Tibial artery (tissue), 4 donors: ENCODE results near the gene MGLL.

Source experiments
- DNase-seq, 2 donors: peaks; one replicate each; pipeline ENCODE4 v3.0.0-alpha.2; 2019
- H3K27ac ChIP-seq, 2 donors: fragments of 200-600 bp; sonication (generic) in 1 of 2; 1 replicate in 1 of 2; 2 replicates in 1 of 2; pipeline ENCODE4 v1.5.1; 2018 to 2019; ENCODE audit warnings: mild to moderate bottlenecking in 1 of 2
- H3K27me3 ChIP-seq, 2 donors: fragments of 200-600 bp; sonication (generic) in 1 of 2; one replicate each; pipeline versions ENCODE4 v1.5.1 to v1.6.0; 2016 to 2019
- H3K36me3 ChIP-seq, 3 donors: fragments of 200-600 bp; sonication (generic) in 2 of 3; one replicate each; pipeline ENCODE4 v1.5.1; 2016 to 2019; ENCODE audit warnings: mild to moderate bottlenecking in 2 of 3
- H3K4me1 ChIP-seq, 4 donors: fragments of 200-600 bp; sonication (generic) in 2 of 4; 1 replicate in 3 of 4; 2 replicates in 1 of 4; pipeline ENCODE4 v1.5.1; 2016 to 2019
- H3K4me3 ChIP-seq, 2 donors: fragments of 200-600 bp; sonication (generic) in 1 of 2; 1 replicate in 1 of 2; 2 replicates in 1 of 2; pipeline ENCODE4 v1.5.1; 2018 to 2019; ENCODE audit warnings: mild to moderate bottlenecking in 2 of 2
- H3K9me3 ChIP-seq, 3 donors: fragments of 200-600 bp; sonication (generic) in 1 of 3; one replicate each; pipeline ENCODE4 v1.5.1; 2016 to 2019
- intact Hi-C: fragments of 100-400 bp; cut with DNase I; formaldehyde crosslinking; loops from one replicate; pipeline ENCODE4 v1.15.0; 2023; ENCODE audit warnings: low total_unique reads
- TF ChIP-seq, protein P1 (sequence below), 2 experiments: fragments of 200-600 bp in 1 of 2; fragments of 450-650 bp in 1 of 2; IDR thresholded peaks; one replicate each; pipeline ENCODE4 v1.5.1; 2017 to 2019; ENCODE audit warnings: antibody characterized with exemption in 2 of 2, mild to moderate bottlenecking in 1 of 2, moderate library complexity in 1 of 2

The MGLL gene

DNA sequence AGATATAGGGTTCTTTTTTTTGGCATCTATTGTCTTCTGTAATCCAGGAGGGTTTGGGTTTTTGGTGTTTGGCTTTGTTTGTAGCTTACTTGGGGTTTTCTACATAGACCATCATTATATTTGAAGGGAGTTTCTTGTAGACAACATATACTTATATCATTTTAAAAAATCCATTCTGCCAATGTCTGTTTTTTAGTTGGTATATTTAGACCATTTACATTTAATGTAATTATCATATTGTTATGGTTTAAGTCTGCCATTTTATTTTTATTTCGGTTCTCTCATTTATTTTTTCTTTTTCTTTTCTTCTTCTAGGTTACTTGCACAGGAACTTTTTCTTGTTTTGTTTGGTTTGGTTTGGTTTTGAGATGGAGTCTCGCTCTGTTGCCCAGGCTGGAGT is 5.5 kb upstream of the MGLL start:
- TF ChIP-seq, protein P1, sequence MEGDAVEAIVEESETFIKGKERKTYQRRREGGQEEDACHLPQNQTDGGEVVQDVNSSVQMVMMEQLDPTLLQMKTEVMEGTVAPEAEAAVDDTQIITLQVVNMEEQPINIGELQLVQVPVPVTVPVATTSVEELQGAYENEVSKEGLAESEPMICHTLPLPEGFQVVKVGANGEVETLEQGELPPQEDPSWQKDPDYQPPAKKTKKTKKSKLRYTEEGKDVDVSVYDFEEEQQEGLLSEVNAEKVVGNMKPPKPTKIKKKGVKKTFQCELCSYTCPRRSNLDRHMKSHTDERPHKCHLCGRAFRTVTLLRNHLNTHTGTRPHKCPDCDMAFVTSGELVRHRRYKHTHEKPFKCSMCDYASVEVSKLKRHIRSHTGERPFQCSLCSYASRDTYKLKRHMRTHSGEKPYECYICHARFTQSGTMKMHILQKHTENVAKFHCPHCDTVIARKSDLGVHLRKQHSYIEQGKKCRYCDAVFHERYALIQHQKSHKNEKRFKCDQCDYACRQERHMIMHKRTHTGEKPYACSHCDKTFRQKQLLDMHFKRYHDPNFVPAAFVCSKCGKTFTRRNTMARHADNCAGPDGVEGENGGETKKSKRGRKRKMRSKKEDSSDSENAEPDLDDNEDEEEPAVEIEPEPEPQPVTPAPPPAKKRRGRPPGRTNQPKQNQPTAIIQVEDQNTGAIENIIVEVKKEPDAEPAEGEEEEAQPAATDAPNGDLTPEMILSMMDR (IDR thresholded peaks at IDR 0.05) = no peak
- intact Hi-C loops = no loop called here
- peaks cover 0 to 18% (median 7%) of the 10 kb centered on the region in 3 donors for H3K9me3 ChIP-seq
- no peak overlapping the region for H3K27ac ChIP-seq
- no peaks in the 10 kb centered on the region for H3K27me3 ChIP-seq
- H3K36me3 ChIP-seq = no peaks in the 10 kb centered on the region
- H3K4me3 ChIP-seq = no peak overlapping the region
- peaks cover 0 to 5% (median 2%) of the 10 kb centered on the region in 4 donors for H3K4me1 ChIP-seq
- DNase-seq = no peak

DNA sequence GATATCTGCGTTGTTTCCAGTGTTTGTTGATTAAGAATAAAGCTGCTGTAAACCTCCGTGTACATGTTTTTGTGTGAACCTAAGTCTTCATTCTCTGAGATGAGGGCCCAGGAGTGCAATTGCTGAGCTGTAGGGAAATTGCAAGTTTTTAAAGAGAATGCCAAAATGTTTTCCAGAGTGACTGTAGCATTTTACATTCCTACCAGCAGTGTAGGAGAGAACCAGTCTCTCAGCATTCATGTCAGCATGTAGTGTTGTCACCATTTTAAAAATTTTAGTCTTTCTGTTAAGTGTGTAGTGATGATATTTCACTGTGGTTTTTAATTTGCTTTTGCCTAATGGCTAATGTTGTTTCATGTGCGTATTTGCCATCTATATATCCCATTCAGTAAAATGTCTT is 3.4 kb upstream of the MGLL start:
- no peak for DNase-seq
- Histone ChIP-seq H3K27ac (no peak overlapping the region), H3K27me3 (no peaks in the 10 kb centered on the region), H3K4me3 (no peak overlapping the region), H3K36me3 (no peaks in the 10 kb centered on the region), H3K4me1 (peaks cover 0 to 15% (median 13%) of the 10 kb centered on the region in 4 donors), H3K9me3 (peaks cover 0 to 18% (median 7%) of the 10 kb centered on the region in 3 donors)
- intact Hi-C loops = loop anchor here (2.0 kb wide), 1 partner anchor 77 kb away; no protein-coding TSS in a partner anchor
- TF ChIP-seq, protein P1 (IDR thresholded peaks at IDR 0.05) = no peak

DNA sequence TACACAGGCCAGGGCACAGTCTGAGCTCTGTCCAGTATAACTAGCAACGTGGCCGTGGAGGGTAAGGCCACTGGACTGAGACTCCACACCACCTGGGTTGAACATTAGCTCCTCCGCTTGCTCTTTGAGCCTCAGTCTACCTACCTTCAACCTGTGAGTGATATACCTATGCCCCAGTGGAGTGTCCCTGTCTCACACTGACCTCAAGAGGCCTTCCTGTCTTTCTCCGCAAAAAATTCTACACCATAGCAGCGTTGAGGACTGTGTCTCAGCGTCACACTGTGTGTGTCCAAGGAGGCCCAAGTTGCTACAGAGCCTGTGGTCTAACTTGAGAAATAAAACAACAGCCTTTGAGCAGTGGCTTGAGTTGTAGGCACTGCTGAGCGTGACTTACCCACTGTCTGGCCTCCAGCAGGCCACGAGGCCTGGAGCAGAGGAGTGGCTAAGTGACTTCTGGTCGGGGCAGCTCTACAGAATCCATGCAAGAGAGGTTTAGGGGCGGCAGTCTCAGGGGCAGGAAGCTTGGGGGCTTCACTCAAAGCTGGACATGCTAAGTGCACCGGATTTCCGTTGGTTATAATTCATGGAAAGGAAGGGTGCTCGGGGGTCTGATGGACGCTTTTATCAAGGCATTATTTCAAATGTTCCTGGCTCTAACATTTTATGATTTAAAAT is 2.0 kb upstream of the MGLL start:
- Histone ChIP-seq H3K4me3 (no peak overlapping the region), H3K36me3 (no peaks in the 10 kb centered on the region), H3K4me1 (peaks cover 0 to 29% (median 25%) of the 10 kb centered on the region in 4 donors), H3K27me3 (no peaks in the 10 kb centered on the region), H3K27ac (peak overlapping the region in 1 of 2 donors; percentile 93), H3K9me3 (peaks cover 0 to 9% (median 0%) of the 10 kb centered on the region in 3 donors)
- no peak for DNase-seq
- intact Hi-C loops = loop anchor here (2.0 to 5.0 kb wide), 2 partner anchors 75 to 133 kb away; no protein-coding TSS in a partner anchor
- TF ChIP-seq, protein P1 (IDR thresholded peaks at IDR 0.05) = no peak

DNA sequence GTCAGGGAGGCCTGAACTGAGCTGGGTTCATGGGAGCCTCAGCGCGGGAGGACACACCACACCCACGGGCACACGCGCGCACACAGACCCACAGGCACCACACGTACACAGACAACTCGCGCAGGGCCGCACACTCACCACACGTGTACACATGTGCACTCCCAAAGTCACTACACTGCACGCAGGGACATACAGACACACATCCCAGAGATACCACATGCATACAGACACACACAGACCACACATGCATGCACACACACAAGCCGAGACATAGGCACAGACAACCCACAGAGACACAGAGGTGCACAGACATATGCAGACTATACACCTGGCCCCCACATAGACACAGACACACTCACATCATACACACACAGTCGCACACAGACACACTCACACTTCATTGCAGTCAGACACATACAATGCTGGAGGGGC is 1.1 kb upstream of the MGLL start:
- intact Hi-C loops = loop anchor here (2.0 to 5.0 kb wide), 2 partner anchors 127 to 134 kb away; no protein-coding TSS in a partner anchor
- TF ChIP-seq, protein P1 (IDR thresholded peaks at IDR 0.05) = no peak
- Histone ChIP-seq H3K27me3 (no peaks in the 10 kb centered on the region), H3K36me3 (no peaks in the 10 kb centered on the region), H3K9me3 (peaks cover 0 to 7% (median 0%) of the 10 kb centered on the region in 3 donors), H3K4me3 (peak overlapping the region; percentile 89 to 98), H3K27ac (peak overlapping the region; percentile 90 to 93), H3K4me1 (peaks cover 0 to 33% (median 28%) of the 10 kb centered on the region in 4 donors)
- peak in 1 of 2 donors; percentile 68 for DNase-seq

DNA sequence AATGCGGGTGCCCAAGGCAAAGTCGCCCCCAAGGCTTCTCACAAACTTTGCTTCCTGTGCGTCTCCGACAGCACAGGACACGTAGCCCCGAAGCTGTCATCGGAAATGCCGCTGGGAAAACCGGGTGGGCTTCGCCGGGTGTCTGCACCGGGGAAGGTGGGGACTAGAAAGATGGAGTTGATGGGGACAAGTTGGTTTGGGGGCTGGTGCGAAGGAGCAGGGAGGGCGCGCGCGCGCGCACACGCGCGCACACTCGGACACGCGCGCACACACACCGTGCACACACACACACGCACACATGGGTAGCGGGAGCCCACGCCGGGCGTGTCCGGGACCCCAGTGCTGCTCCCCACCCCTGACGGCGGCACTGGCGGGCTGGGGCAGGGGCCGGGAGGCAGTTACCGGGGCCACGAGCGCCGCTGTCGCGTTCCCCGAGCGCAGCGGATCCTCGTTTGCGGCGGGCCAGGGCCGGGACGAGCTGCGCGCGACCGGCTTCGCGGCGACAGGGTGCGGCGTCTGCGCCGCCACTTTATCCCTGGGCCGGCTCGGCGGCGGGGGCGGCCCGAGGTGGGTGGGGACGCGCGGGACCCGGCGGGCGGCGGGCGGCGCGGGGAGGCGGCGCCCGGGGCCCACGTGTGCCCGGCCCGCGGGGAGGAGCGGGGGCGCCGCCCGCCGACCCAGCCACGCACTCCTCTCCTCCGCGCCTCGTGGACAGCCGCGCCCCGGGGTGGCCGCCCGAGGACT is 539 bp upstream of the MGLL start:
- DNase-seq = peak; percentile 34 to 89
- Histone ChIP-seq H3K4me3 (peak overlapping the region; percentile 89 to 98), H3K27me3 (no peaks in the 10 kb centered on the region), H3K36me3 (no peaks in the 10 kb centered on the region), H3K4me1 (peaks cover 0 to 36% (median 29%) of the 10 kb centered on the region in 4 donors), H3K9me3 (peaks cover 0 to under 1% (median 0%) of the 10 kb centered on the region in 3 donors), H3K27ac (peak overlapping the region; percentile 90 to 93)
- TF ChIP-seq, protein P1 (IDR thresholded peaks at IDR 0.05) = peak; percentile 47 to 56
- intact Hi-C loops = loop anchor here (2.0 to 5.0 kb wide), 2 partner anchors 126 to 134 kb away; no protein-coding TSS in a partner anchor
